GM19193 (cell line): ENCODE data around the gene FBXO5.

Experiments
- POLR2A ChIP-seq: IDR thresholded peaks from 4 replicates; pipeline ENCODE4 v1.6.1; 2011; ENCODE audit not compliant: insufficient read depth, insufficient read length; ENCODE audit errors: extremely low read depth

The FBXO5 gene, protein sequence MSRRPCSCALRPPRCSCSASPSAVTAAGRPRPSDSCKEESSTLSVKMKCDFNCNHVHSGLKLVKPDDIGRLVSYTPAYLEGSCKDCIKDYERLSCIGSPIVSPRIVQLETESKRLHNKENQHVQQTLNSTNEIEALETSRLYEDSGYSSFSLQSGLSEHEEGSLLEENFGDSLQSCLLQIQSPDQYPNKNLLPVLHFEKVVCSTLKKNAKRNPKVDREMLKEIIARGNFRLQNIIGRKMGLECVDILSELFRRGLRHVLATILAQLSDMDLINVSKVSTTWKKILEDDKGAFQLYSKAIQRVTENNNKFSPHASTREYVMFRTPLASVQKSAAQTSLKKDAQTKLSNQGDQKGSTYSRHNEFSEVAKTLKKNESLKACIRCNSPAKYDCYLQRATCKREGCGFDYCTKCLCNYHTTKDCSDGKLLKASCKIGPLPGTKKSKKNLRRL

GRCh38 chr6:152982904-152983636, at the start of gene FBXO5:
Gene FBXO5 (minus strand): TSS chr6:152983041. CDS start chr6:152982959, 82 bp downstream.
- TF ChIP-seq POLR2A = peak; percentile 80

GRCh38 chr6:153032255-153032882, 49.5 kb upstream of the FBXO5 start:
- TF ChIP-seq POLR2A = no peak

- TF ChIP-seq POLR2A = no peak
Measured at GRCh38 chr6:153031335-153031955, 48.6 kb upstream of the FBXO5 start.

- no peak for TF ChIP-seq POLR2A
Measured at GRCh38 chr6:153028963-153029362, 46.1 kb upstream of the FBXO5 start.

- TF ChIP-seq POLR2A = no peak
Measured at GRCh38 chr6:153028286-153028685, 45.4 kb upstream of the FBXO5 start.

GRCh38 chr6:153027480-153027879, 44.6 kb upstream of the FBXO5 start:
- TF ChIP-seq POLR2A = no peak

DNA sequence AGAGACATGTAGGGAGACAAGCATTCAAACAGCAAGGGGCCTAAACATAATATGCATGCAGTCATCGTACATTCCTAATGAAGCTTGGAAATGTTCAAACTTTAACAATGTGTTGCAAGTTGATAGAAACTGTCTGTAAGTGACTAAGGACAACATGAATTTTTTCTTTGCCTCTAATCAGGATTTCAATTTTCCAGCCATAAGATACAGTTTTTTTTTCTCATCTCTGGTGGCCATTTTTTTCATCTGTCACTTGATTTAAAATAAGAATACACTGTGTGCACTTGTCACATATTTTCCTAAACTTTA, 41.8 kb upstream of the FBXO5 start:
- TF ChIP-seq POLR2A = no peak

GRCh38 chr6:153023977-153024708, 41.3 kb upstream of the FBXO5 start:
- no peak for TF ChIP-seq POLR2A

DNA sequence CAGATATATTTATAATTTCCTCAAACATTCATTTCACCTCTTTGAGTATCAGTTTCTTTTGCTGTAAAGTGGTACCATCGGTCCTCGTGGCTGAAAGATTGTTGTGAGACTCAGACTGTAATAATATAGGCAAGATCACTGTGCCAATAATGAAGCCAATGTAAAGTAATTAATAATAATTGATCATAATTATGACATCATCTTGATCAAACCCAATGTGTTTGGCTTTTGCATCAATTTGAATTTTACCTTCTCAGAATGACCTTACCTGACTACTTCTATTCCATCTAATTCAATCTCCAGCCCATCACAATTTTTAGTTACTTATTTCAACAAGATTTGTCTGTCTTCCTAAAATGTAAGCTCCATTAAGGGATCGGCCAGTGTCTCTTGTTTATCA, 35.5 kb upstream of the FBXO5 start:
- no peak for TF ChIP-seq POLR2A

GRCh38 chr6:153016846-153017245, 34.0 kb upstream of the FBXO5 start:
- TF ChIP-seq POLR2A = no peak

GRCh38 chr6:153015094-153015640, 32.3 kb upstream of the FBXO5 start:
- no peak for TF ChIP-seq POLR2A

GRCh38 chr6:153013438-153013837, 30.6 kb upstream of the FBXO5 start:
- no peak for TF ChIP-seq POLR2A

- TF ChIP-seq POLR2A = no peak
Measured at GRCh38 chr6:153012856-153013255, 30.0 kb upstream of the FBXO5 start.

- no peak for TF ChIP-seq POLR2A
Measured at GRCh38 chr6:153003366-153003690, 20.5 kb upstream of the FBXO5 start.
